Frontal cortex (tissue), 4 donors: ENCODE results near the gene ALDH1A3. TPM values are rescaled to one million over a fixed set of nuclear protein-coding genes. Genes with fewer than 3 reads are reported as not detected.

Experiments
- DNase-seq, 2 donors: peaks; one replicate each; pipeline ENCODE4 v3.0.0; 2012; ENCODE audit warnings: low spot score in 2 of 2
- FAIRE-seq: peaks from 2 replicates; lab custom pipeline; 2012; peaks lifted over from hg19 to GRCh38; lab: Jason Lieb, UNC
- small RNA-seq: library from RNA; depleted of rRNA; stranded (forward); fragments of <200 nt; gene quantifications from one replicate; pipeline ENCODE3, GENCODE V24; 2014
- total RNA-seq: library from RNA; depleted of rRNA; stranded (reverse); fragments of >200 nt; gene quantifications from one replicate; pipeline ENCODE4 v1.2.3, GENCODE V29; 2014
- donor health status: control.
- donor health status: control.
- donor health status: control.

Gene ALDH1A3
- total RNA-seq, 1 donor from 2014 or later: 3.3 TPM

- DNase-seq (no peak), FAIRE-seq (no peak)
Observed at GRCh38 chr15:100941536-100941935, 61.9 kb downstream of the ALDH1A3 start.

GRCh38 chr15:100942656-100943425 lies 63.2 kb downstream of the ALDH1A3 start:
- no peak for FAIRE-seq
- no peak for DNase-seq

GRCh38 chr15:100944244-100944895 lies 64.7 kb downstream of the ALDH1A3 start:
- FAIRE-seq (no peak), DNase-seq (no peak)

- no peak for FAIRE-seq
- DNase-seq: no peak
Observed at GRCh38 chr15:100944986-100945385, 65.4 kb downstream of the ALDH1A3 start.

GRCh38 chr15:100947760-100948429 lies 68.3 kb downstream of the ALDH1A3 start:
- no peak for FAIRE-seq
- DNase-seq: no peak

DNA sequence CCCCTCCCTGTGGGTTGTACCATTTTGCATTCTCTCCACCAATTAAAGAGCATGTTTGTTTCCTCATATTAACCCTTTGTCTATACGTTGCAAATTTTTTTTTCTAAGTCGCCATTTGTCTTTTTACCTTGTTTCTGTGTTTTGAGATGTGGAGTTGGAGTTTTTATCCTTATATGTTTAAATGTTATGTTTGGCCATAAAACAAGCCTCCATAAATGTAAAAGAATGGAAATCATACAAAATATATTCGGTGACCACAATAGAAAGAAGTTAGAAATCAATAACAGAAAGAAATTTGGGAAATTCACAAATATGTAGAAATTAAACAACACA lies 68.8 kb downstream of the ALDH1A3 start:
- FAIRE-seq: no peak

DNA sequence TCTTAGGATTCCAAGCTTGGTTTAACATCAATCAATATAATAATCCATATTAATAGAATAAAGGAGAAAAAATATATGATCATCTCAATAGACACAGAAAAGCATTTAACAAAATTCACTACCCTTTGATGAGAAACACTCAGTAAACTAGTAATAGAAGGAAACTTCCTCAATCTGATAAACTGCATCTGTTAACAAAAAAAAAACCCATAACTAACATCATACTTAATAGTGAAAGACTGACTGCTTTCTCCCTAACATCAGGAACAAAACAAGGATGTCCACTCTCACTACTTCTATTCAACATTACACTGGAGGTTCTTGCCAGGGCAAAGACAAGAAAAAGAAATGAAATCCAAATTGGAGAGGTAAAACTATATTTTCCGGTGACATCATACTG lies 70.1 kb downstream of the ALDH1A3 start:
- DNase-seq (no peak), FAIRE-seq (no peak)

More for the DNA sequence above, 68.8 kb downstream of the ALDH1A3 start:
- DNase-seq: no peak

DNA sequence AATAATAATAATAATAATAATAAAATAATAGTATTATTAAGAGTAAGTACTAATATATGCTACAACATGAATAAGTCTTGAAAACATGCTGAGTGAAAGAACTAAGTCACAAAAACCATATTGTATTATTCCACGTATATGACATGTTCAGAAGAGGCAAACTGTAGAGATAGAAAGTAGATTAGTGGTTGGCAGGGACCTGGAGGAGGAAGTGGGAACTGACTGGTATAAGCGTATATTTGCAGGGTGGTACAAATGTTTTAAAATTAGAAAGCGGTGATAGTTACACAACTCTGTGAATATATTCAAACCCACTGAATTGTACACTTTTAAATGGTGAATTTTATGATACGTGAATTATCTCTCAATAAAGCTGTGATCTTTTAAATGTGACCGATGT lies 72.3 kb downstream of the ALDH1A3 start:
- FAIRE-seq: no peak
- DNase-seq: no peak

DNA sequence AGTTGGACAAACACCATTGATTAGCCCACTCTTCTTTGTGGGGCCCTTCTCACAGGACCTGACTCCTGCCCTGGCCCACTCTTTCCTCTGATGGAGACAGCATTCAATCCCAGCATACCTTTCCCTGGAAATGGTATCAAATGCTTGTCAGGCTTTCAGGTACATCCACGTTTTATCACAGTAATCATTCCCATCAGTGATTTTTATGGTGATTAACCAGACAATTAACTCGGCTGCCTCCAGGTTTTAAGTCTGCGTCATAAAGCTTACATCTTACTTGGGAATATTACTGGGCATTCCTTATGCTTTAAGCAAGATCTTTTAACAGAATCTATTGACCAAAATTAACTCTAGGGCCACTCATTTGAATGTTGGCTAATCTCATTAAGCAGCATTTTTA lies 72.9 kb downstream of the ALDH1A3 start:
- DNase-seq: no peak

DNA sequence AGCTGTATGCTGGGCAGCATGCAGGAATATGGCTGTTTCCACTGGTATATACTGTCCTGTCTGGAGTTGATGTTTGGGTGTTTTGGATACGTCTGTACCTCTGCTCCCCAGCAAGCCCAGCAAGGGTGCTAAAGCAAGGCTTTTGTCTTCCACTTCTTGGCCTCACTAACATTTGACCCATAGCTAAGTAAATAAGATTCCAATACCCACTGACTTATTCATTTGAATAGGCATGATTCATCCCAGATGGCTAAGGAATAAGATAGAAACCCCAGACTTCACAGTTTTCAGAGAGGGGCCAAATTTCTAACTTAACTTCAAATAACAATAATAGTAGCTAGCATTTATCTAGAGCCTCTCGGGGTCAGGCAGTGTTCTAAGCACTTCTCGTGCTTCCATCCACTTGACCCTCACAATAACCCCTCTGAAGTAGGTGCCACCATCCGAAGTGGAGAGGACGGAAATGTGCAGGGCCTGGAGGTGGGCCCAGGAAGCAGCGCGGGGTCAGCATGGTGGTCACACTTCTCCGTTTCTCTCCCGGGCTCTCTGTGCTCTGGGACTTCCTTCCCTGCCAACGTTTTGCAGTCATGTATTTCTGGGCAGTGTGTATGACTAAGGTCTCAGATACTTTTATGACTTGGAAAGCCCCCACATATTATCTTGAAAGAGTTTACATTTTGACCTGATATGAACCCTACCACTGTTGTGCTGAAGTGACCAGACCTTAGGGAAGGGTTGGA lies 78.9 kb downstream of the ALDH1A3 start:
- DNase-seq (no peak), FAIRE-seq (no peak)

More for the DNA sequence above, 72.9 kb downstream of the ALDH1A3 start:
- no peak for FAIRE-seq

GRCh38 chr15:100959066-100960050 lies 79.7 kb downstream of the ALDH1A3 start:
- no peak for DNase-seq
- no peak for FAIRE-seq

Small RNAs within 50 kb of the gene (small RNA-seq; reads per million reads assigned to genes)
- gene AC015712.3: not detected

Other genes with a start within 250 kb of the ALDH1A3 start
- gene LRRK1, start 39.5 kb downstream of the ALDH1A3 start, total RNA-seq: 0.82 TPM